Measurements from ENCODE around the gene IGFBP2. TPM values are rescaled to one million over a fixed set of nuclear protein-coding genes. Genes with fewer than 3 reads are reported as not detected.

Gene IGFBP2
- total and polyA plus RNA-seq, 9 of the 15 experiments (the other 6 are each of a cell fraction or from before 2014, with no cell fraction given) = 0.93 TPM; not detected in 8

DNA sequence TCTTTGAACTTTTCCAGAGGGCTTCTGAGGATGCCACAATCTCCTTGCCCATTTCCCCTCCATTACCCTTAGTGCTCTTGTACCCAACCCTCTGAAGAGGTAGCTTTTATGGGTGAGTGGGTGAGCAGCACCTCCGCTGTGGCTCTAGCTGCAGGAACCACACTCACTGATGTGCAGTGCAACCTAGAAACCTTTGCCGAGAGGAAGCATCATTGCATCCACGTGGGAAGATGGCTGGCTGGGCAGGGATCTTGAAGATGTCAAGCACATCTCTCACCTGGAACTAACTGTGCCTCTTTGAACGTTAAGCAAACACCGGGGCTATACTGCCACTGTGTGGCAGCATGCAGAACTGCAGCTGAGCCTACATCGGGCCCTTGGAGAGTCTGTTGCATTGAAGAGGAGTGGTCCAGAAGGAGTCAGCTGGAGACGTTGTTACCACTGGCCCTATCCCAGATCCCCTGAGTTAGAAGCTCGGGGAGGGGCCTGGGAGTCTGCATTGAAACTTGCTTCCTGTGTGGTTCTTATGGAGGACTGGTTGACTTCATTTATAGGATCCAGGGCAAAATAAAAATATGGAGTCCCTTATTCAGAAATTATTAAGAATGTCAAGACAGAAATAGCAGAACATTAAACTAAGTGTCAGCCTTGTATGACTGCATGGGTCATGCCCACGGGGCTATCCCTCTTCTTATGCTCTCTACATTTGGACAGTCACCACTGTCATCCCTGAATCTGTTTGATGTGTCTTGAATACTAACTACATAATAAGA, 33.4 kb downstream of the IGFBP2 start:
- FAIRE-seq (peak; percentile 86), DNase-seq (ENCODE audit: extremely low read depth in 1 of 4, low spot score in 3 of 4) (peak; percentile 64 to 75 (median 66)), ATAC-seq (peak; percentile 84)
- no peak overlapping the region for H3K27ac ChIP-seq (ENCODE audit: extremely low read depth, low read depth, low read length)
- H3K4me1 ChIP-seq (replicated peaks in 1 of 2; ENCODE audit: control insufficient read depth in 2 of 2, insufficient read depth in 2 of 2, low read length in 2 of 2) = peaks cover 9 to 10% of the 10 kb centered on the region in 2 experiments; a peak in 4 of 5 replicates
- no peaks in the 10 kb centered on the region; the same call in 1 of the 2 replicates for H4K20me1 ChIP-seq (replicated peaks; ENCODE audit: control insufficient read depth, insufficient read depth, low read length)
- ChIA-PET CTCF (ENCODE audit: low intra/inter-chr PET ratio) (interaction anchor here (0.6 to 1.6 kb wide), 4 partner anchors 14 to 1047 kb away, joined by 3 to 21 read pairs (median 4); no protein-coding TSS in a partner anchor), POLR2A (interaction anchor here (0.6 to 1.0 kb wide), 3 partner anchors 19 to 268 kb away, joined by 3 read pairs; no protein-coding TSS in a partner anchor)
- in situ Hi-C loops (cut with MboI) = loop anchor here (5.0 to 25.0 kb wide), 3 partner anchors 149 to 632 kb away; no protein-coding TSS in a partner anchor
- no TSS peak for BruUV-seq (replicated peaks)
- H3K9me1 ChIP-seq (ENCODE audit: control insufficient read depth, insufficient read depth, low read length) = no peaks in the 10 kb centered on the region
- H3K36me3 ChIP-seq (ENCODE audit: control insufficient read depth, insufficient read depth, low read length) = no peaks in the 10 kb centered on the region
- no peak overlapping the region for H3K4me2 ChIP-seq (ENCODE audit: insufficient read depth, low read length)
- H3K79me2 ChIP-seq (ENCODE audit: control insufficient read depth, insufficient read depth, low read length) = no peaks in the 10 kb centered on the region
- intact Hi-C loops (cut with micrococcal nuclease) = loop anchor here (1.0 kb wide), 1 partner anchor 147 kb away; no protein-coding TSS in a partner anchor
- WGBS (ENCODE audit: insufficient coverage, low coverage, missing lambda C conversion rate) = 13% methylated on average over 8 of the region's 9 CpGs
- no peak overlapping the region for H3K9ac ChIP-seq (ENCODE audit: insufficient read depth in 1 of 2, low read depth in 2 of 2, low read length in 2 of 2)
- peaks cover 4 to 40% of the 10 kb centered on the region in 2 experiments; a peak in 4 of 5 replicates for H3K27me3 ChIP-seq (ENCODE audit: control insufficient read depth in 2 of 2, insufficient read depth in 2 of 2, low read length in 2 of 2)
- H3K4me3 ChIP-seq = no peak overlapping the region
- H2AFZ ChIP-seq (ENCODE audit: low read depth, low read length) = no peak overlapping the region
- H3K9me3 ChIP-seq (replicated peaks; ENCODE audit: control insufficient read depth, insufficient read depth, low read depth, low read length) = no peaks in the 10 kb centered on the region
- TF ChIP-seq ZEB2 (IDR thresholded peaks at IDR 0.05) (peak; percentile 43; the same call in 1 of the 2 replicates), CTCFL (IDR thresholded peaks at IDR 0.05; ENCODE audit: borderline replicate concordance, insufficient read depth, low read depth, low read length, poor library complexity, severe bottlenecking) (no peak), CC2D1A (IDR thresholded peaks at IDR 0.05) (0 out of 2 replicates have a peak, but pooled peaks have one; percentile 18), RAD21 (CRISPR knock-in tag; conservative IDR thresholded peaks at IDR 0.05 in 1 of 2, IDR thresholded peaks at IDR 0.05 in 1 of 2) (peak; percentile 88 to 93), RB1 (IDR thresholded peaks at IDR 0.05; ENCODE audit: low read depth) (0 out of 2 replicates have a peak, but pooled peaks have one; percentile 33)
- TF ChIP-seq, protein P1, sequence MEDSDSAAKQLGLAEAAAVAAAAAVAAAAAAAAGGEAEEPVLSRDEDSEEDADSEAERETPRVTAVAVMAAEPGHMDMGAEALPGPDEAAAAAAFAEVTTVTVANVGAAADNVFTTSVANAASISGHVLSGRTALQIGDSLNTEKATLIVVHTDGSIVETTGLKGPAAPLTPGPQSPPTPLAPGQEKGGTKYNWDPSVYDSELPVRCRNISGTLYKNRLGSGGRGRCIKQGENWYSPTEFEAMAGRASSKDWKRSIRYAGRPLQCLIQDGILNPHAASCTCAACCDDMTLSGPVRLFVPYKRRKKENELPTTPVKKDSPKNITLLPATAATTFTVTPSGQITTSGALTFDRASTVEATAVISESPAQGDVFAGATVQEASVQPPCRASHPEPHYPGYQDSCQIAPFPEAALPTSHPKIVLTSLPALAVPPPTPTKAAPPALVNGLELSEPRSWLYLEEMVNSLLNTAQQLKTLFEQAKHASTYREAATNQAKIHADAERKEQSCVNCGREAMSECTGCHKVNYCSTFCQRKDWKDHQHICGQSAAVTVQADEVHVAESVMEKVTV (CRISPR knock-in tag; IDR thresholded peaks at IDR 0.05) = peak; percentile 86
- TF ChIP-seq, protein P2, sequence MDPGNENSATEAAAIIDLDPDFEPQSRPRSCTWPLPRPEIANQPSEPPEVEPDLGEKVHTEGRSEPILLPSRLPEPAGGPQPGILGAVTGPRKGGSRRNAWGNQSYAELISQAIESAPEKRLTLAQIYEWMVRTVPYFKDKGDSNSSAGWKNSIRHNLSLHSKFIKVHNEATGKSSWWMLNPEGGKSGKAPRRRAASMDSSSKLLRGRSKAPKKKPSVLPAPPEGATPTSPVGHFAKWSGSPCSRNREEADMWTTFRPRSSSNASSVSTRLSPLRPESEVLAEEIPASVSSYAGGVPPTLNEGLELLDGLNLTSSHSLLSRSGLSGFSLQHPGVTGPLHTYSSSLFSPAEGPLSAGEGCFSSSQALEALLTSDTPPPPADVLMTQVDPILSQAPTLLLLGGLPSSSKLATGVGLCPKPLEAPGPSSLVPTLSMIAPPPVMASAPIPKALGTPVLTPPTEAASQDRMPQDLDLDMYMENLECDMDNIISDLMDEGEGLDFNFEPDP (CRISPR knock-in tag; IDR thresholded peaks at IDR 0.05) = no peak
